Parathyroid adenoma (tissue), 2 donors: ENCODE measurements around the gene ITM2C.

Experiments used
- H2AFZ ChIP-seq: fragments of 300-600 bp; sonication (generic); one replicate; pipeline ENCODE4 v1.7.0; 2017; ENCODE audit warnings: antibody characterized with exemption, mild to moderate bottlenecking
- H3K27ac ChIP-seq: fragments of 300-600 bp; sonication (generic); one replicate; pipeline ENCODE4 v1.7.0; 2017
- H3K27me3 ChIP-seq: fragments of 300-600 bp; sonication (generic); one replicate; pipeline ENCODE4 v1.7.0; 2017; ENCODE audit warnings: low read length; ENCODE audit not compliant: control insufficient read depth, insufficient read depth
- H3K36me3 ChIP-seq: fragments of 300-600 bp; sonication (generic); one replicate; pipeline ENCODE4 v1.7.0; 2017; ENCODE audit warnings: low read length; ENCODE audit not compliant: control insufficient read depth, insufficient read depth
- H3K4me1 ChIP-seq: fragments of 300-600 bp; sonication (generic); one replicate; pipeline ENCODE4 v1.7.0; 2017; ENCODE audit warnings: control low read depth
- H3K4me2 ChIP-seq: fragments of 300-600 bp; sonication (generic); one replicate; pipeline ENCODE4 v1.7.0; 2017; ENCODE audit warnings: low read length
- H3K4me3 ChIP-seq: fragments of 300-600 bp; sonication (generic); one replicate; pipeline ENCODE4 v1.7.0; 2017; ENCODE audit warnings: low read depth, low read length
- H3K79me2 ChIP-seq: fragments of 300-600 bp; sonication (generic); one replicate; pipeline ENCODE4 v1.7.0; 2017; ENCODE audit warnings: control low read depth
- H3K9ac ChIP-seq: fragments of 300-600 bp; sonication (generic); one replicate; pipeline ENCODE4 v1.7.0; 2017; ENCODE audit warnings: mild to moderate bottlenecking
- H3K9me3 ChIP-seq: fragments of 300-600 bp; sonication (generic); one replicate; pipeline ENCODE4 v1.7.0; 2017; ENCODE audit warnings: low read length; ENCODE audit not compliant: control insufficient read depth
- TF ChIP-seq, protein P1 (sequence below): fragments of 300-600 bp; sonication (generic); IDR thresholded peaks from one replicate; pipeline ENCODE4 v1.7.0; 2017; ENCODE audit warnings: antibody characterized with exemption, mild to moderate bottlenecking
- donor health status: primary hyperparathyroidism.

The ITM2C gene

DNA sequence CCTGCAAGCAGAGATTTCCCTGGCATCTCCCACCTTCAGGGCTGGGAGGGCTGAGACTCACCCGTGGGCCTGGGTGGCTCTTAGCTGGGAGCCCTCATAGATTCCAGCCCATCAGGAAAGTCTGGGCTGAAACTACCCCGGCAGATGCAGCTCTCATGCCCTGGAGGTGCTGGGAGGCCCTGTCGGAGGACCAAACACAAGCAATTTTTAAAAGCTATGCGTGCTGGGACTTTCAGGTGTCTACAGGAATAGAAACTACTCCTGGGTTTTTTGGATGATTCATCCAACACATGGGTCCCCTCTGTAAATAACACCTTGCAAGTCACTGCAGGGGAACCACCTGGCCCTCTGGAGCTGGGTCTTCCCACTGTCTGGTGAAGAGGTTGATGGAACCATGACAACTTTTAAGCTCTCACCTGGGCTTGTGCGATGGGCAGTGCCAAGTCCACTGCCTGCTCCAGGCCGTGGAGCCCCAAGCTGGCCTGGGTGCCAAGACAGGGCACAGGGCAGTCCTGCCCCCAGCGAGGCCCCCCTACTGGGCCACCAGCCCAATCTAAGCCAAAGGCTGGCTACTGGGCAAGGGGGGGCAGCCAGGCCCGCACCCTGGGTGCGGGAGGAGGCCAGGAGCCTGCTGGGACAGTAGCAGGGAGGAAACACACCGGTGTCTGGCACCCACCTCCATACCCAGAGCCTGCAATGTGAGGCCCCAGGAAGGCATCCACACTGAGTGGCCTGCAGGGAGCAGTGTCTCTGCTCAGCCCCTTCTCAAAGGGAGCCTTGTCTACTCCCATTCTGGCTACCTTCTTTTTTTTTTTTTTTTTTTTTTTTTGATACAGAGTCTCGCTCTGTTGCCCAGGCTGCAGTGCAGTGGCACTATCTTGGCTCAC is 61.4 kb downstream of the ITM2C start:
- no peak overlapping the region for H3K4me3 ChIP-seq
- no peak overlapping the region for H3K9ac ChIP-seq
- H3K4me2 ChIP-seq, result no peak overlapping the region
- no peaks in the 10 kb centered on the region for H3K36me3 ChIP-seq
- no peak overlapping the region for H2AFZ ChIP-seq
- TF ChIP-seq, protein P1, sequence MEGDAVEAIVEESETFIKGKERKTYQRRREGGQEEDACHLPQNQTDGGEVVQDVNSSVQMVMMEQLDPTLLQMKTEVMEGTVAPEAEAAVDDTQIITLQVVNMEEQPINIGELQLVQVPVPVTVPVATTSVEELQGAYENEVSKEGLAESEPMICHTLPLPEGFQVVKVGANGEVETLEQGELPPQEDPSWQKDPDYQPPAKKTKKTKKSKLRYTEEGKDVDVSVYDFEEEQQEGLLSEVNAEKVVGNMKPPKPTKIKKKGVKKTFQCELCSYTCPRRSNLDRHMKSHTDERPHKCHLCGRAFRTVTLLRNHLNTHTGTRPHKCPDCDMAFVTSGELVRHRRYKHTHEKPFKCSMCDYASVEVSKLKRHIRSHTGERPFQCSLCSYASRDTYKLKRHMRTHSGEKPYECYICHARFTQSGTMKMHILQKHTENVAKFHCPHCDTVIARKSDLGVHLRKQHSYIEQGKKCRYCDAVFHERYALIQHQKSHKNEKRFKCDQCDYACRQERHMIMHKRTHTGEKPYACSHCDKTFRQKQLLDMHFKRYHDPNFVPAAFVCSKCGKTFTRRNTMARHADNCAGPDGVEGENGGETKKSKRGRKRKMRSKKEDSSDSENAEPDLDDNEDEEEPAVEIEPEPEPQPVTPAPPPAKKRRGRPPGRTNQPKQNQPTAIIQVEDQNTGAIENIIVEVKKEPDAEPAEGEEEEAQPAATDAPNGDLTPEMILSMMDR, result no peak
- no peaks in the 10 kb centered on the region for H3K27me3 ChIP-seq
- H3K4me1 ChIP-seq, result no peaks in the 10 kb centered on the region
- H3K27ac ChIP-seq, result no peak overlapping the region
- no peaks in the 10 kb centered on the region for H3K9me3 ChIP-seq
- no peaks in the 10 kb centered on the region for H3K79me2 ChIP-seq

DNA sequence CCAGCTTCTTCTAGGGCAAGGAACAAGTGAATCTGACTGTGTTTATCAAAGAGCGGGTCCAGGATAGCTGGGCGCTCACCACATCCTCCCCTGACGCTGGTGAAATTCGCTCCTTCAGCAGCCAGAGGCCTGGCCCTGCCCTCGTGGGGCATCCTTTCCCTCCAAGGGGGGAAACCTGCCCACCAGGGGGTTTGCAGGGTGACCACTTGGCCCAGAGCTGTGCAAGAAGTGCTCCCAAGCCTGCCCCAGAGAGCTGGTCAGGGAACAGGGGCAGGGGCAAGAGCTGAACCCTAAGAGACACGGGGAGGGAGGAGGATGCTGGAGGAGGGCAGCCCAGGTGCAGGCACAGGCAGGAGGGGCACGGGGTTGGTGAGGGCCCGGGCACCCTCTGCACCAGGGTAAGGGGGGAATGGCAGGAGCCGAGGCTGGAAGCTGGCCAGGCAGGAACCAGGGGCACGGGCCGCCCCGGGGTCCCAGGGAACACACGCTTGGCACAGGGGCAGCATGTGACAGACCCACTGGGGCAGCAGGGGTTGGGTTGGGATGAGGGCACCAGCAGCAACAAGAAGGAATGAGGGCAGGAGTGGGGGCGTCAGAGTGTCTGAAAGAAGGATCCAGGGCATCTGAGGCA is 63.1 kb downstream of the ITM2C start:
- H3K9me3 ChIP-seq, result no peaks in the 10 kb centered on the region
- H2AFZ ChIP-seq, result no peak overlapping the region
- H3K4me2 ChIP-seq, result no peak overlapping the region
- no peaks in the 10 kb centered on the region for H3K36me3 ChIP-seq
- TF ChIP-seq, protein P1, result no peak
- no peak overlapping the region for H3K27ac ChIP-seq
- H3K79me2 ChIP-seq, result no peaks in the 10 kb centered on the region
- no peak overlapping the region for H3K4me3 ChIP-seq
- no peaks in the 10 kb centered on the region for H3K27me3 ChIP-seq
- H3K9ac ChIP-seq, result no peak overlapping the region
- no peaks in the 10 kb centered on the region for H3K4me1 ChIP-seq
